ENCODE results near the gene UNC5A.
A peak's percentile ranks its signal among the peaks of the same experiment; 100 is the strongest.

UNC5A gene

GRCh38 chr5:176901260-176902101, 91.1 kb downstream of the UNC5A start:
- no peak for DNase-seq

GRCh38 chr5:176902102-176902814, 91.9 kb downstream of the UNC5A start:
- DNase-seq, result no peak

- DNase-seq, result no peak
Measured at GRCh38 chr5:176902911-176903664, 92.7 kb downstream of the UNC5A start.

- no peak for DNase-seq
Measured at GRCh38 chr5:176904276-176904675, 93.9 kb downstream of the UNC5A start.

GRCh38 chr5:176906126-176906525, 95.8 kb downstream of the UNC5A start:
- DNase-seq, result no peak

- DNase-seq, result no peak
Measured at GRCh38 chr5:176906796-176907195, 96.4 kb downstream of the UNC5A start.

- DNase-seq, result no peak
Measured at GRCh38 chr5:176908675-176909368, 98.5 kb downstream of the UNC5A start.

GRCh38 chr5:176912115-176912514, 101.8 kb downstream of the UNC5A start:
- DNase-seq, result no peak

- DNase-seq, result no peak
Measured at GRCh38 chr5:176915906-176916305, 105.5 kb downstream of the UNC5A start.

- DNase-seq, result no peak
Measured at GRCh38 chr5:176916337-176916736, 106.0 kb downstream of the UNC5A start.

GRCh38 chr5:176918613-176919012, 108.3 kb downstream of the UNC5A start:
- DNase-seq, result no peak

- DNase-seq, result peak; percentile 41
Measured at GRCh38 chr5:176921714-176922113, 111.4 kb downstream of the UNC5A start.

- no peak for DNase-seq
Measured at GRCh38 chr5:176922817-176923216, 112.5 kb downstream of the UNC5A start.

- no peak for DNase-seq
Measured at GRCh38 chr5:176927562-176927961, 117.2 kb downstream of the UNC5A start.

- DNase-seq, result no peak
Measured at GRCh38 chr5:176929654-176930053, 119.3 kb downstream of the UNC5A start.
